ENCODE results near the gene P2RY2. TPM values are rescaled to one million over a fixed set of nuclear protein-coding genes. Genes with fewer than 3 reads are reported as not detected.

Gene P2RY2
- total and polyA plus RNA-seq, 4 donors = 1.8 to 3.7 (median 2.2) TPM

DNA sequence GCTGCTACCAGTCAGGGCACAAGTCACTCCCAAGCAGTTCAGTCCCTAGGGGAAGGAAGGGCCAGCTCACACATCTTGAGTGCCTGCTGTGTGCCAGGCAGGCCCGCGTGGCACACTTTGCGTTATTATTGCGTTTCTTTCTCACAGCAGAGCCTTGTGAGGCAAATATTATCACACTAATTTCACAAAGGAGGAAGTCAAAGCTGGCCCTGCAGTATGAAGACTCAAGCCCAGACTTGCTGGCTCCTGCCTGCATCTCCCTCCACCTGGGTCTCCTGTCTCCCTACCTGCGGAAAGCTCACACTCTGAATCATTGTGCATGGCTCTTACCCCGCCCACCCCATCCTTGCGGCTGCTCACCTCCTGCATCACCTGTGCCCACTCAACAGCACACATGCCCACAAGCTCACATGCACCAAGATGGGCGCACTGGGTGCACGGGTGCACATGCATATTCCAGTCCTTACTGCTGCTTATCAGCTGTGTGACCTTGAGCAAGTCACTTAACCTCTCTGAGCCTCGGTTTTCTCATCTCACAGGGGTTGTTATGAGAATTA, 31.7 kb upstream of the P2RY2 start:
- Histone ChIP-seq H3K27me3 (ENCODE audit: control insufficient read depth in 4 of 4, insufficient read depth in 4 of 4, low read length in 3 of 4) (no peaks in the 10 kb centered on the region), H3K9ac (ENCODE audit: low read depth in 1 of 2, low read length in 2 of 2) (no peak overlapping the region), H3K4me1 (ENCODE audit: control insufficient read depth in 4 of 4, insufficient read depth in 4 of 4, low read length in 3 of 4) (peaks cover 0 to 3% (median 0%) of the 10 kb centered on the region in 4 donors), H3K9me3 (ENCODE audit: control insufficient read depth in 4 of 4, low read length in 3 of 4) (no peaks in the 10 kb centered on the region), H3K36me3 (ENCODE audit: control insufficient read depth in 4 of 4, insufficient read depth in 3 of 4, low read depth in 1 of 4, low read length in 3 of 4) (no peaks in the 10 kb centered on the region), H3K4me3 (ENCODE audit: low read depth in 1 of 3, low read length in 3 of 3) (no peak overlapping the region), H3K27ac (ENCODE audit: low read depth in 1 of 2, low read length in 2 of 2) (no peak overlapping the region)
- TF ChIP-seq EGR1 (IDR thresholded peaks at IDR 0.05; ENCODE audit: low read depth in 2 of 2) = no peak
- TF ChIP-seq, protein P1, sequence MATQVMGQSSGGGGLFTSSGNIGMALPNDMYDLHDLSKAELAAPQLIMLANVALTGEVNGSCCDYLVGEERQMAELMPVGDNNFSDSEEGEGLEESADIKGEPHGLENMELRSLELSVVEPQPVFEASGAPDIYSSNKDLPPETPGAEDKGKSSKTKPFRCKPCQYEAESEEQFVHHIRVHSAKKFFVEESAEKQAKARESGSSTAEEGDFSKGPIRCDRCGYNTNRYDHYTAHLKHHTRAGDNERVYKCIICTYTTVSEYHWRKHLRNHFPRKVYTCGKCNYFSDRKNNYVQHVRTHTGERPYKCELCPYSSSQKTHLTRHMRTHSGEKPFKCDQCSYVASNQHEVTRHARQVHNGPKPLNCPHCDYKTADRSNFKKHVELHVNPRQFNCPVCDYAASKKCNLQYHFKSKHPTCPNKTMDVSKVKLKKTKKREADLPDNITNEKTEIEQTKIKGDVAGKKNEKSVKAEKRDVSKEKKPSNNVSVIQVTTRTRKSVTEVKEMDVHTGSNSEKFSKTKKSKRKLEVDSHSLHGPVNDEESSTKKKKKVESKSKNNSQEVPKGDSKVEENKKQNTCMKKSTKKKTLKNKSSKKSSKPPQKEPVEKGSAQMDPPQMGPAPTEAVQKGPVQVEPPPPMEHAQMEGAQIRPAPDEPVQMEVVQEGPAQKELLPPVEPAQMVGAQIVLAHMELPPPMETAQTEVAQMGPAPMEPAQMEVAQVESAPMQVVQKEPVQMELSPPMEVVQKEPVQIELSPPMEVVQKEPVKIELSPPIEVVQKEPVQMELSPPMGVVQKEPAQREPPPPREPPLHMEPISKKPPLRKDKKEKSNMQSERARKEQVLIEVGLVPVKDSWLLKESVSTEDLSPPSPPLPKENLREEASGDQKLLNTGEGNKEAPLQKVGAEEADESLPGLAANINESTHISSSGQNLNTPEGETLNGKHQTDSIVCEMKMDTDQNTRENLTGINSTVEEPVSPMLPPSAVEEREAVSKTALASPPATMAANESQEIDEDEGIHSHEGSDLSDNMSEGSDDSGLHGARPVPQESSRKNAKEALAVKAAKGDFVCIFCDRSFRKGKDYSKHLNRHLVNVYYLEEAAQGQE (IDR thresholded peaks at IDR 0.05) = no peak
- TF ChIP-seq, protein P2, sequence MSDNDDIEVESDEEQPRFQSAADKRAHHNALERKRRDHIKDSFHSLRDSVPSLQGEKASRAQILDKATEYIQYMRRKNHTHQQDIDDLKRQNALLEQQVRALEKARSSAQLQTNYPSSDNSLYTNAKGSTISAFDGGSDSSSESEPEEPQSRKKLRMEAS (IDR thresholded peaks at IDR 0.05) = no peak
- TF ChIP-seq GABPA (IDR thresholded peaks at IDR 0.05 in 1 of 2, conservative IDR thresholded peaks at IDR 0.05 in 1 of 2) = no peak
- TF ChIP-seq RAD21 (IDR thresholded peaks at IDR 0.05) = no peak
- TF ChIP-seq RXRA (IDR thresholded peaks at IDR 0.05) = no peak
- TF ChIP-seq HNF4A (conservative IDR thresholded peaks at IDR 0.05) = no peak
- TF ChIP-seq, protein P3, sequence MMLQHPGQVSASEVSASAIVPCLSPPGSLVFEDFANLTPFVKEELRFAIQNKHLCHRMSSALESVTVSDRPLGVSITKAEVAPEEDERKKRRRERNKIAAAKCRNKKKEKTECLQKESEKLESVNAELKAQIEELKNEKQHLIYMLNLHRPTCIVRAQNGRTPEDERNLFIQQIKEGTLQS (IDR thresholded peaks at IDR 0.05) = no peak
- TF ChIP-seq FOXA2 (IDR thresholded peaks at IDR 0.05) = no peak
- TF ChIP-seq, protein P4, sequence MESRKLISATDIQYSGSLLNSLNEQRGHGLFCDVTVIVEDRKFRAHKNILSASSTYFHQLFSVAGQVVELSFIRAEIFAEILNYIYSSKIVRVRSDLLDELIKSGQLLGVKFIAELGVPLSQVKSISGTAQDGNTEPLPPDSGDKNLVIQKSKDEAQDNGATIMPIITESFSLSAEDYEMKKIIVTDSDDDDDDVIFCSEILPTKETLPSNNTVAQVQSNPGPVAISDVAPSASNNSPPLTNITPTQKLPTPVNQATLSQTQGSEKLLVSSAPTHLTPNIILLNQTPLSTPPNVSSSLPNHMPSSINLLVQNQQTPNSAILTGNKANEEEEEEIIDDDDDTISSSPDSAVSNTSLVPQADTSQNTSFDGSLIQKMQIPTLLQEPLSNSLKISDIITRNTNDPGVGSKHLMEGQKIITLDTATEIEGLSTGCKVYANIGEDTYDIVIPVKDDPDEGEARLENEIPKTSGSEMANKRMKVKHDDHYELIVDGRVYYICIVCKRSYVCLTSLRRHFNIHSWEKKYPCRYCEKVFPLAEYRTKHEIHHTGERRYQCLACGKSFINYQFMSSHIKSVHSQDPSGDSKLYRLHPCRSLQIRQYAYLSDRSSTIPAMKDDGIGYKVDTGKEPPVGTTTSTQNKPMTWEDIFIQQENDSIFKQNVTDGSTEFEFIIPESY (IDR thresholded peaks at IDR 0.05) = no peak
- TF ChIP-seq YY1 (IDR thresholded peaks at IDR 0.05) = no peak
- TF ChIP-seq NR2F2 (IDR thresholded peaks at IDR 0.05) = no peak
- TF ChIP-seq SP1 (IDR thresholded peaks at IDR 0.05) = no peak
- no peak for TF ChIP-seq TAF1 (conservative IDR thresholded peaks at IDR 0.05)
- no peak for TF ChIP-seq FOXA1 (IDR thresholded peaks at IDR 0.05)
- TF ChIP-seq, protein P5, sequence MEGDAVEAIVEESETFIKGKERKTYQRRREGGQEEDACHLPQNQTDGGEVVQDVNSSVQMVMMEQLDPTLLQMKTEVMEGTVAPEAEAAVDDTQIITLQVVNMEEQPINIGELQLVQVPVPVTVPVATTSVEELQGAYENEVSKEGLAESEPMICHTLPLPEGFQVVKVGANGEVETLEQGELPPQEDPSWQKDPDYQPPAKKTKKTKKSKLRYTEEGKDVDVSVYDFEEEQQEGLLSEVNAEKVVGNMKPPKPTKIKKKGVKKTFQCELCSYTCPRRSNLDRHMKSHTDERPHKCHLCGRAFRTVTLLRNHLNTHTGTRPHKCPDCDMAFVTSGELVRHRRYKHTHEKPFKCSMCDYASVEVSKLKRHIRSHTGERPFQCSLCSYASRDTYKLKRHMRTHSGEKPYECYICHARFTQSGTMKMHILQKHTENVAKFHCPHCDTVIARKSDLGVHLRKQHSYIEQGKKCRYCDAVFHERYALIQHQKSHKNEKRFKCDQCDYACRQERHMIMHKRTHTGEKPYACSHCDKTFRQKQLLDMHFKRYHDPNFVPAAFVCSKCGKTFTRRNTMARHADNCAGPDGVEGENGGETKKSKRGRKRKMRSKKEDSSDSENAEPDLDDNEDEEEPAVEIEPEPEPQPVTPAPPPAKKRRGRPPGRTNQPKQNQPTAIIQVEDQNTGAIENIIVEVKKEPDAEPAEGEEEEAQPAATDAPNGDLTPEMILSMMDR (IDR thresholded peaks at IDR 0.05; ENCODE audit: low read depth, low read length, missing input control) = no peak
- TF ChIP-seq JUND (IDR thresholded peaks at IDR 0.05) = no peak
- TF ChIP-seq HNF4G (IDR thresholded peaks at IDR 0.05) = no peak
- 78% methylated on average over 10 of the region's 10 CpGs for WGBS
- no peak for DNase-seq (ENCODE audit: low spot score)

All from liver (tissue), 9 donors.